GM18517 (cell line): ENCODE data around the gene GOLGA8G.
"Not testable (repeated sequence)": the region's sequence is repeated elsewhere in the genome, so short reads cannot be mapped to it uniquely, and the experiment has no call there.

Source experiments
- ATAC-seq: cut with Tn5 transposase; IDR thresholded peaks from one replicate; pipeline ENCODE4 v1.9.1; 2021; ENCODE audit warnings: mild to moderate bottlenecking, moderate library complexity; ENCODE audit not compliant: unreplicated experiment

The GOLGA8G gene

GRCh38 chr15:28532954-28533353 is at the start of gene GOLGA8G:
TSS of gene GOLGA8G (minus strand) at chr15:28532971. CDS start at chr15:28532909, 62 bp downstream.
- not testable (repeated sequence) for ATAC-seq

- not testable (repeated sequence) for ATAC-seq
Measured at GRCh38 chr15:28573351-28573750, 40.6 kb upstream of the GOLGA8G start.

- not testable (repeated sequence) for ATAC-seq
Measured at GRCh38 chr15:28553268-28553667, 20.5 kb upstream of the GOLGA8G start, which contains the start of gene GOLGA6L25. TSS of gene GOLGA6L25 (plus strand) at chr15:28553568. CDS start at chr15:28553629, 61 bp downstream.

GRCh38 chr15:28515208-28515607 is 17.6 kb downstream of the GOLGA8G start:
- not testable (repeated sequence) for ATAC-seq

GRCh38 chr15:28514128-28514527 is 18.6 kb downstream of the GOLGA8G start:
- not testable (repeated sequence) for ATAC-seq

GRCh38 chr15:28508217-28508889 is 24.4 kb downstream of the GOLGA8G start:
- not testable (repeated sequence) for ATAC-seq

GRCh38 chr15:28481340-28481739 is 51.4 kb downstream of the GOLGA8G start:
- not testable (repeated sequence) for ATAC-seq
